AG09309 (cell line): ENCODE data around the gene HMX1.

Experiments used
- DNase-seq: peaks from one replicate; pipeline ENCODE4 v3.0.0-alpha.2; 2010; ENCODE audit warnings: low read depth
- H3K4me3 ChIP-seq: 2 replicates; pipeline ENCODE4 v1.5.1; 2011; ENCODE audit warnings: mild to moderate bottlenecking, low read depth, low read length, moderate library complexity; ENCODE audit not compliant: control insufficient read depth
- CTCF ChIP-seq: IDR thresholded peaks from 2 replicates; pipeline ENCODE4 v1.5.1; 2011; ENCODE audit warnings: mild to moderate bottlenecking, low read depth, low read length, inconsistent platforms; ENCODE audit not compliant: insufficient read depth, control insufficient read depth; ENCODE audit errors: missing control alignments

Gene HMX1

GRCh38 chr4:8835521-8836365 is 35.9 kb downstream of the HMX1 start:
- TF ChIP-seq CTCF = no peak
- no peak overlapping the region for H3K4me3 ChIP-seq
- no peak for DNase-seq

- H3K4me3 ChIP-seq = no peak overlapping the region
- DNase-seq = no peak
- no peak for TF ChIP-seq CTCF
Measured at GRCh38 chr4:8834681-8835220, 36.9 kb downstream of the HMX1 start.

- no peak overlapping the region for H3K4me3 ChIP-seq
- TF ChIP-seq CTCF = no peak
- no peak for DNase-seq
Measured at GRCh38 chr4:8832113-8832915, 39.3 kb downstream of the HMX1 start.

- no peak for DNase-seq
- TF ChIP-seq CTCF = no peak
- H3K4me3 ChIP-seq = no peak overlapping the region
Measured at GRCh38 chr4:8831221-8832112, 40.2 kb downstream of the HMX1 start.

GRCh38 chr4:8830611-8831200 is 40.9 kb downstream of the HMX1 start:
- no peak for DNase-seq
- no peak for TF ChIP-seq CTCF

More at GRCh38 chr4:8830611-8831200, 40.9 kb downstream of the HMX1 start:
- no peak overlapping the region for H3K4me3 ChIP-seq
